GM23338 (cell line): Measurements from ENCODE around the gene TBX22. TPM values are rescaled to one million over a fixed set of nuclear protein-coding genes. Genes with fewer than 3 reads are reported as not detected.

ENCODE experiments used
- ATAC-seq: fragments of 200-7000 bp; cut with Tn5 transposase; 3 replicates; pipeline ENCODE4 v1.9.1; 2020
- DNase-seq: peaks from one replicate; pipeline ENCODE4 v3.0.0-alpha.2; 2015; ENCODE audit warnings: low spot score
- H2AFZ ChIP-seq: fragments of 200-600 bp; sonication (generic); 2 replicates; pipeline ENCODE4 v1.8.0; 2016; ENCODE audit warnings: antibody characterized with exemption, mild to moderate bottlenecking, moderate library complexity
- H3F3A ChIP-seq: fragments of 200-600 bp; sonication (generic); replicated peaks from 2 replicates; pipeline ENCODE4 v1.8.0; 2017; ENCODE audit warnings: antibody characterized with exemption, mixed run types, low read depth
- H3K27ac ChIP-seq: fragments of 200-600 bp; sonication (generic); 2 replicates; pipeline ENCODE4 v1.6.1; 2016; ENCODE audit warnings: low read depth
- H3K27me3 ChIP-seq: fragments of 200-600 bp; sonication (generic); 2 replicates; pipeline ENCODE4 v1.8.0; 2016; ENCODE audit warnings: mild to moderate bottlenecking, mixed run types, moderate library complexity; ENCODE audit not compliant: insufficient read depth
- H3K36me3 ChIP-seq: fragments of 200-600 bp; sonication (generic); 2 replicates; pipeline ENCODE4 v1.8.0; 2016; ENCODE audit warnings: mild to moderate bottlenecking; ENCODE audit not compliant: insufficient read depth
- H3K4me1 ChIP-seq: fragments of 200-600 bp; sonication (generic); 2 replicates; pipeline ENCODE4 v1.8.0; 2016; ENCODE audit warnings: mild to moderate bottlenecking, moderate library complexity; ENCODE audit not compliant: insufficient read depth
- H3K4me2 ChIP-seq: fragments of 200-600 bp; sonication (generic); 2 replicates; pipeline ENCODE4 v1.7.1; 2017; ENCODE audit warnings: mixed run types
- H3K4me3 ChIP-seq: fragments of 200-600 bp; sonication (generic); 2 replicates; pipeline ENCODE4 v1.6.1; 2016; ENCODE audit warnings: mixed run types
- H3K79me2 ChIP-seq: fragments of 200-600 bp; sonication (generic); replicated peaks from 2 replicates; pipeline ENCODE4 v1.8.0; 2017; ENCODE audit warnings: mild to moderate bottlenecking; ENCODE audit not compliant: insufficient read depth
- H3K9me2 ChIP-seq: fragments of 200-600 bp; sonication (generic); 2 replicates; pipeline ENCODE4 v1.8.0; 2017; ENCODE audit not compliant: insufficient read depth
- H4K20me1 ChIP-seq: fragments of 200-600 bp; sonication (generic); replicated peaks from 2 replicates; pipeline ENCODE4 v1.8.0; 2017; ENCODE audit warnings: mild to moderate bottlenecking; ENCODE audit not compliant: insufficient read depth
- H3K27ac Mint-ChIP-seq: 2 replicates; pipeline ENCODE4 v1.8.0; 2020; ENCODE audit warnings: inconsistent platforms, mild to moderate bottlenecking, moderate library complexity, mixed read lengths
- H3K27me3 Mint-ChIP-seq: 3 replicates; pipeline ENCODE4 v1.8.0; 2022; ENCODE audit warnings: low read depth, mild to moderate bottlenecking, moderate library complexity, mixed read lengths, inconsistent platforms; ENCODE audit not compliant: insufficient read depth, poor library complexity
- H3K36me3 Mint-ChIP-seq: 3 replicates; pipeline ENCODE4 v1.8.0; 2021; ENCODE audit warnings: low read depth, mild to moderate bottlenecking, inconsistent platforms, moderate library complexity, mixed read lengths
- H3K4me1 Mint-ChIP-seq: 3 replicates; pipeline ENCODE4 v1.8.0; 2020; ENCODE audit warnings: mild to moderate bottlenecking, inconsistent platforms, mixed read lengths
- H3K4me3 Mint-ChIP-seq: 3 replicates; pipeline ENCODE4 v1.8.0; 2021; ENCODE audit warnings: moderate library complexity, mild to moderate bottlenecking, inconsistent platforms, mixed read lengths
- H3K9me3 Mint-ChIP-seq: 3 replicates; pipeline ENCODE4 v1.8.0; 2020; ENCODE audit warnings: moderate library complexity, mild to moderate bottlenecking, inconsistent platforms, mixed read lengths
- CREB1 ChIP-seq: fragments of 250-450 bp; sonication (Bioruptor Pico); IDR thresholded peaks from 2 replicates; pipeline ENCODE4 v1.5.0; 2020; ENCODE audit warnings: low read depth, mild to moderate bottlenecking, moderate library complexity
- EZH2 ChIP-seq: fragments of 200-600 bp; sonication (generic); IDR thresholded peaks from one replicate; pipeline ENCODE4 v1.8.0; 2017; ENCODE audit warnings: antibody characterized with exemption, mild to moderate bottlenecking, low read depth; ENCODE audit not compliant: unreplicated experiment
- EZH2phosphoT487 ChIP-seq: fragments of 200-600 bp; sonication (generic); IDR thresholded peaks from one replicate; pipeline ENCODE4 v1.8.1; 2018; ENCODE audit warnings: antibody characterized with exemption; ENCODE audit not compliant: unreplicated experiment
- JUNB ChIP-seq: IDR thresholded peaks from one replicate; pipeline ENCODE4 v1.6.1; 2016; ENCODE audit warnings: antibody characterized with exemption; ENCODE audit not compliant: unreplicated experiment
- NANOG ChIP-seq: IDR thresholded peaks from 2 replicates; pipeline ENCODE4 v1.6.1; 2016; ENCODE audit warnings: antibody characterized with exemption, borderline replicate concordance
- POLR2AphosphoS5 ChIP-seq: IDR thresholded peaks from 2 replicates; pipeline ENCODE4 v1.6.1; 2016; ENCODE audit warnings: antibody characterized with exemption, low read depth
- REST ChIP-seq: IDR thresholded peaks from one replicate; pipeline ENCODE4 v1.6.1; 2018; ENCODE audit warnings: antibody characterized with exemption; ENCODE audit not compliant: unreplicated experiment
- STAT1 ChIP-seq: IDR thresholded peaks from one replicate; pipeline ENCODE4 v1.6.1; 2016; ENCODE audit warnings: antibody characterized with exemption; ENCODE audit not compliant: unreplicated experiment
- ZNF114 ChIP-seq: fragments of 250-450 bp; sonication (Bioruptor Pico); IDR thresholded peaks from 2 replicates; pipeline ENCODE4 v1.5.0; 2020; ENCODE audit warnings: mild to moderate bottlenecking, moderate library complexity
- ZNF331 ChIP-seq: fragments of 250-450 bp; sonication (Bioruptor Pico); IDR thresholded peaks from 2 replicates; pipeline ENCODE4 v1.5.0; 2020; ENCODE audit warnings: low read depth, mild to moderate bottlenecking, moderate library complexity
- ZNF462 ChIP-seq: fragments of 250-450 bp; sonication (Bioruptor Pico); IDR thresholded peaks from 2 replicates; pipeline ENCODE4 v1.5.0; 2020; ENCODE audit warnings: mild to moderate bottlenecking, moderate library complexity
- polyA plus RNA-seq: library from polyadenylated mRNA; unstranded; fragments of >200 nt; fragmentation: Nextera tagmentation; extraction: Ambion mirVana; gene quantifications from 2 replicates; pipeline ENCODE4 v1.2.1, GENCODE V29; 2016
- total RNA-seq: library from RNA; depleted of rRNA; stranded (reverse); fragments of >200 nt; shearing (Covaris generic); gene quantifications from 2 replicates; pipeline ENCODE4 v1.2.3, GENCODE V29; 2014
- TF ChIP-seq, protein P1 (sequence below): IDR thresholded peaks from 2 replicates; pipeline ENCODE4 v1.6.1; 2016; ENCODE audit warnings: antibody characterized with exemption
- TF ChIP-seq, protein P2 (sequence below), 2 experiments: fragments of 200-600 bp in 1 of 2; sonication (generic) in 1 of 2; conservative IDR thresholded peaks; 2 replicates each; pipeline versions ENCODE4 v1.5.1 to v1.6.1; 2016 to 2017; ENCODE audit warnings: antibody characterized with exemption in 2 of 2, low read depth in 2 of 2, mild to moderate bottlenecking in 2 of 2, moderate library complexity in 1 of 2

TBX22 gene
- total and polyA plus RNA-seq, 2 experiments from 2014 or later = 0.24 to 0.52 TPM

- ATAC-seq (no peak), DNase-seq (no peak)
- Mint-ChIP-seq H3K9me3 (peaks cover 12% of the 10 kb centered on the region), H3K4me1 (no peaks in the 10 kb centered on the region), H3K4me3 (no peak overlapping the region), H3K27me3 (no peaks in the 10 kb centered on the region), H3K36me3 (no peaks in the 10 kb centered on the region; the same call in 2 of the 3 replicates), H3K27ac (no peak overlapping the region)
- H3K4me2 ChIP-seq = no peak overlapping the region
- H3K4me3 ChIP-seq = no peak overlapping the region
- H3K79me2 ChIP-seq = no peaks in the 10 kb centered on the region
- TF ChIP-seq, protein P1, sequence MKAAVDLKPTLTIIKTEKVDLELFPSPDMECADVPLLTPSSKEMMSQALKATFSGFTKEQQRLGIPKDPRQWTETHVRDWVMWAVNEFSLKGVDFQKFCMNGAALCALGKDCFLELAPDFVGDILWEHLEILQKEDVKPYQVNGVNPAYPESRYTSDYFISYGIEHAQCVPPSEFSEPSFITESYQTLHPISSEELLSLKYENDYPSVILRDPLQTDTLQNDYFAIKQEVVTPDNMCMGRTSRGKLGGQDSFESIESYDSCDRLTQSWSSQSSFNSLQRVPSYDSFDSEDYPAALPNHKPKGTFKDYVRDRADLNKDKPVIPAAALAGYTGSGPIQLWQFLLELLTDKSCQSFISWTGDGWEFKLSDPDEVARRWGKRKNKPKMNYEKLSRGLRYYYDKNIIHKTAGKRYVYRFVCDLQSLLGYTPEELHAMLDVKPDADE = no peak
- TF ChIP-seq NANOG (no peak), ZNF462 (CRISPR knock-in tag) (no peak), ZNF114 (no peak), JUNB (no peak), CREB1 (CRISPR knock-in tag) (no peak), REST (no peak), EZH2phosphoT487 (no peak), POLR2AphosphoS5 (no peak), EZH2 (no peak), STAT1 (no peak), ZNF331 (CRISPR knock-in tag) (no peak)
- TF ChIP-seq, protein P2, sequence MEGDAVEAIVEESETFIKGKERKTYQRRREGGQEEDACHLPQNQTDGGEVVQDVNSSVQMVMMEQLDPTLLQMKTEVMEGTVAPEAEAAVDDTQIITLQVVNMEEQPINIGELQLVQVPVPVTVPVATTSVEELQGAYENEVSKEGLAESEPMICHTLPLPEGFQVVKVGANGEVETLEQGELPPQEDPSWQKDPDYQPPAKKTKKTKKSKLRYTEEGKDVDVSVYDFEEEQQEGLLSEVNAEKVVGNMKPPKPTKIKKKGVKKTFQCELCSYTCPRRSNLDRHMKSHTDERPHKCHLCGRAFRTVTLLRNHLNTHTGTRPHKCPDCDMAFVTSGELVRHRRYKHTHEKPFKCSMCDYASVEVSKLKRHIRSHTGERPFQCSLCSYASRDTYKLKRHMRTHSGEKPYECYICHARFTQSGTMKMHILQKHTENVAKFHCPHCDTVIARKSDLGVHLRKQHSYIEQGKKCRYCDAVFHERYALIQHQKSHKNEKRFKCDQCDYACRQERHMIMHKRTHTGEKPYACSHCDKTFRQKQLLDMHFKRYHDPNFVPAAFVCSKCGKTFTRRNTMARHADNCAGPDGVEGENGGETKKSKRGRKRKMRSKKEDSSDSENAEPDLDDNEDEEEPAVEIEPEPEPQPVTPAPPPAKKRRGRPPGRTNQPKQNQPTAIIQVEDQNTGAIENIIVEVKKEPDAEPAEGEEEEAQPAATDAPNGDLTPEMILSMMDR (conservative IDR thresholded peaks at IDR 0.05; ENCODE audit: low read depth in 2 of 2) = no peak
- no peak overlapping the region for H3K27ac ChIP-seq
- no peaks in the 10 kb centered on the region for H3K36me3 ChIP-seq
- no peak overlapping the region for H2AFZ ChIP-seq
- no peaks in the 10 kb centered on the region for H3K4me1 ChIP-seq
- H3F3A ChIP-seq = no peaks in the 10 kb centered on the region
- no peaks in the 10 kb centered on the region for H3K9me2 ChIP-seq
- H3K27me3 ChIP-seq = no peaks in the 10 kb centered on the region
- H4K20me1 ChIP-seq = no peaks in the 10 kb centered on the region
Observed at GRCh38 chrX:79975605-79976004, 38.9 kb upstream of the TBX22 start.
